ENCODE results near the gene CALN1. TPM values are rescaled to one million over a fixed set of nuclear protein-coding genes. Genes with fewer than 3 reads are reported as not detected.

The CALN1 gene
- total and polyA plus RNA-seq, 9 of the 15 experiments (the other 6 are each of a cell fraction or from before 2014, with no cell fraction given), result 1.4 to 7.5 (median 3.3) TPM

DNA sequence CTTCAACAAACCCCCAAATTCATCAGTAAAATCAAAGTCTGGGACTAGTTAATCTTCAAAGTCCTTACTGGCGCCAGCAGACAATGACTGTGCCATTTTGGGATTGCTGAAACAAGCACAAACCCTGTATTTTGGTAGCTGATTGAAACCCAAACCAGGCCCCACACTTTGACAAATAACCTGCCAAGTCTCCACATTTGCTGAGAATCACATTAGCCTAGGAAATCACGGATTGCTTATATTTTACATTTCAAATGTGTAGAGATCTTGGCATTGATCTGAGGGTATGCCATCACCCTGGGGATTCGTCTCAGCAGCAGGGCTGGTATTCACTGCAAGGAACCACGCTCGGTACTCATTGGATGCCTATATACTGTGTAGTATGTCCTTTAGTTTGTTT, 501.1 kb downstream of the CALN1 start:
- TF ChIP-seq ZEB2 (IDR thresholded peaks at IDR 0.05) (no peak), SMARCB1 (IDR thresholded peaks at IDR 0.05; ENCODE audit: insufficient read length, low read depth) (no peak), SRF (CRISPR knock-in tag; IDR thresholded peaks at IDR 0.05) (no peak), SMARCA4 (IDR thresholded peaks at IDR 0.05) (no peak), EP400 (IDR thresholded peaks at IDR 0.05) (no peak), ZBTB17 (CRISPR knock-in tag; IDR thresholded peaks at IDR 0.05) (no peak), TAF7 (tag; IDR thresholded peaks at IDR 0.05) (no peak), XRCC4 (IDR thresholded peaks at IDR 0.05; ENCODE audit: extremely low read depth, insufficient read depth, insufficient read length) (no peak), SNIP1 (IDR thresholded peaks at IDR 0.05; ENCODE audit: low read depth) (no peak), GTF2E2 (tag; IDR thresholded peaks at IDR 0.05) (no peak), TCF7L2 (IDR thresholded peaks at IDR 0.05; ENCODE audit: low read depth, low read length) (no peak), ILK (tag; IDR thresholded peaks at IDR 0.05; ENCODE audit: borderline replicate concordance, low read depth) (no peak), ELF1 (tag; IDR thresholded peaks at IDR 0.05) (no peak), MED1 (CRISPR knock-in tag; IDR thresholded peaks at IDR 0.05; ENCODE audit: borderline replicate concordance) (no peak), ZNF707 (CRISPR knock-in tag; conservative IDR thresholded peaks at IDR 0.05) (no peak)
- TF ChIP-seq, protein P1, sequence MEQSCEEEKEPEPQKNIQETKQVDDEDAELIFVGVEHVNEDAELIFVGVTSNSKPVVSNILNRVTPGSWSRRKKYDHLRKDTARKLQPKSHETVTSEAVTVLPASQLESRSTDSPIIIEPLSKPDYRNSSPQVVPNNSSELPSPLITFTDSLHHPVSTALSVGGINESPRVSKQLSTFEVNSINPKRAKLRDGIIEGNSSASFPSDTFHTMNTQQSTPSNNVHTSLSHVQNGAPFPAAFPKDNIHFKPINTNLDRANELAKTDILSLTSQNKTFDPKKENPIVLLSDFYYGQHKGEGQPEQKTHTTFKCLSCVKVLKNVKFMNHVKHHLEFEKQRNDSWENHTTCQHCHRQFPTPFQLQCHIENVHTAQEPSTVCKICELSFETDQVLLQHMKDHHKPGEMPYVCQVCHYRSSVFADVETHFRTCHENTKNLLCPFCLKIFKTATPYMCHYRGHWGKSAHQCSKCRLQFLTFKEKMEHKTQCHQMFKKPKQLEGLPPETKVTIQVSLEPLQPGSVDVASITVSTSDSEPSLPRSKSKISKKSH (CRISPR knock-in tag; IDR thresholded peaks at IDR 0.05), result no peak
- TF ChIP-seq, protein P2, sequence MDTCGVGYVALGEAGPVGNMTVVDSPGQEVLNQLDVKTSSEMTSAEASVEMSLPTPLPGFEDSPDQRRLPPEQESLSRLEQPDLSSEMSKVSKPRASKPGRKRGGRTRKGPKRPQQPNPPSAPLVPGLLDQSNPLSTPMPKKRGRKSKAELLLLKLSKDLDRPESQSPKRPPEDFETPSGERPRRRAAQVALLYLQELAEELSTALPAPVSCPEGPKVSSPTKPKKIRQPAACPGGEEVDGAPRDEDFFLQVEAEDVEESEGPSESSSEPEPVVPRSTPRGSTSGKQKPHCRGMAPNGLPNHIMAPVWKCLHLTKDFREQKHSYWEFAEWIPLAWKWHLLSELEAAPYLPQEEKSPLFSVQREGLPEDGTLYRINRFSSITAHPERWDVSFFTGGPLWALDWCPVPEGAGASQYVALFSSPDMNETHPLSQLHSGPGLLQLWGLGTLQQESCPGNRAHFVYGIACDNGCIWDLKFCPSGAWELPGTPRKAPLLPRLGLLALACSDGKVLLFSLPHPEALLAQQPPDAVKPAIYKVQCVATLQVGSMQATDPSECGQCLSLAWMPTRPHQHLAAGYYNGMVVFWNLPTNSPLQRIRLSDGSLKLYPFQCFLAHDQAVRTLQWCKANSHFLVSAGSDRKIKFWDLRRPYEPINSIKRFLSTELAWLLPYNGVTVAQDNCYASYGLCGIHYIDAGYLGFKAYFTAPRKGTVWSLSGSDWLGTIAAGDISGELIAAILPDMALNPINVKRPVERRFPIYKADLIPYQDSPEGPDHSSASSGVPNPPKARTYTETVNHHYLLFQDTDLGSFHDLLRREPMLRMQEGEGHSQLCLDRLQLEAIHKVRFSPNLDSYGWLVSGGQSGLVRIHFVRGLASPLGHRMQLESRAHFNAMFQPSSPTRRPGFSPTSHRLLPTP (IDR thresholded peaks at IDR 0.05; ENCODE audit: borderline replicate concordance, extremely low read depth, insufficient read length), result no peak
- Histone ChIP-seq H4K20me1 (replicated peaks; ENCODE audit: control insufficient read depth, insufficient read depth, low read length) (no peaks in the 10 kb centered on the region), H3K36me3 (ENCODE audit: control insufficient read depth, insufficient read depth, low read length) (no peaks in the 10 kb centered on the region), H3K4me2 (ENCODE audit: insufficient read depth, low read length) (no peak overlapping the region), H3K27me3 (ENCODE audit: control insufficient read depth in 2 of 2, insufficient read depth in 2 of 2, low read length in 2 of 2) (no peaks in the 10 kb centered on the region), H3K27ac (ENCODE audit: extremely low read depth, low read depth, low read length) (no peak overlapping the region), H3K79me2 (ENCODE audit: control insufficient read depth, insufficient read depth, low read length) (no peaks in the 10 kb centered on the region), H3K9me1 (ENCODE audit: control insufficient read depth, insufficient read depth, low read length) (no peaks in the 10 kb centered on the region), H3K4me1 (replicated peaks in 1 of 2; ENCODE audit: control insufficient read depth in 2 of 2, insufficient read depth in 2 of 2, low read length in 2 of 2) (no peaks in the 10 kb centered on the region), H3K4me3 (no peak overlapping the region), H3K9ac (ENCODE audit: insufficient read depth in 1 of 2, low read depth in 2 of 2, low read length in 2 of 2) (no peak overlapping the region), H2AFZ (ENCODE audit: low read depth, low read length) (no peak overlapping the region), H3K9me3 (replicated peaks; ENCODE audit: control insufficient read depth, insufficient read depth, low read depth, low read length) (no peaks in the 10 kb centered on the region; the same call in 1 of the 2 replicates)
- BruUV-seq (replicated peaks), result no TSS peak
- POLR2A ChIA-PET, result no interaction called here
- no peak for ATAC-seq
- no peak for FAIRE-seq
- WGBS (ENCODE audit: insufficient coverage, low coverage, missing lambda C conversion rate), result 3% methylated on average over 5 of the region's 5 CpGs
- intact Hi-C loops (cut with micrococcal nuclease) (no loop called here), in situ Hi-C loops (cut with MboI) (no loop called here)
- CTCF ChIA-PET (ENCODE audit: low intra/inter-chr PET ratio), result no interaction called here
- no peak for DNase-seq (ENCODE audit: extremely low read depth in 1 of 4, low spot score in 3 of 4)
